GM21360 (cell line): ENCODE measurements around the gene EIF2S3.
"Not testable (repeated sequence)": the region's sequence is repeated elsewhere in the genome, so short reads cannot be mapped to it uniquely, and the experiment has no call there.

Experiments
- ATAC-seq: cut with Tn5 transposase; IDR thresholded peaks from one replicate; pipeline ENCODE4 v1.9.1; 2021; ENCODE audit warnings: mild to moderate bottlenecking, moderate library complexity; ENCODE audit not compliant: unreplicated experiment

Gene EIF2S3

DNA sequence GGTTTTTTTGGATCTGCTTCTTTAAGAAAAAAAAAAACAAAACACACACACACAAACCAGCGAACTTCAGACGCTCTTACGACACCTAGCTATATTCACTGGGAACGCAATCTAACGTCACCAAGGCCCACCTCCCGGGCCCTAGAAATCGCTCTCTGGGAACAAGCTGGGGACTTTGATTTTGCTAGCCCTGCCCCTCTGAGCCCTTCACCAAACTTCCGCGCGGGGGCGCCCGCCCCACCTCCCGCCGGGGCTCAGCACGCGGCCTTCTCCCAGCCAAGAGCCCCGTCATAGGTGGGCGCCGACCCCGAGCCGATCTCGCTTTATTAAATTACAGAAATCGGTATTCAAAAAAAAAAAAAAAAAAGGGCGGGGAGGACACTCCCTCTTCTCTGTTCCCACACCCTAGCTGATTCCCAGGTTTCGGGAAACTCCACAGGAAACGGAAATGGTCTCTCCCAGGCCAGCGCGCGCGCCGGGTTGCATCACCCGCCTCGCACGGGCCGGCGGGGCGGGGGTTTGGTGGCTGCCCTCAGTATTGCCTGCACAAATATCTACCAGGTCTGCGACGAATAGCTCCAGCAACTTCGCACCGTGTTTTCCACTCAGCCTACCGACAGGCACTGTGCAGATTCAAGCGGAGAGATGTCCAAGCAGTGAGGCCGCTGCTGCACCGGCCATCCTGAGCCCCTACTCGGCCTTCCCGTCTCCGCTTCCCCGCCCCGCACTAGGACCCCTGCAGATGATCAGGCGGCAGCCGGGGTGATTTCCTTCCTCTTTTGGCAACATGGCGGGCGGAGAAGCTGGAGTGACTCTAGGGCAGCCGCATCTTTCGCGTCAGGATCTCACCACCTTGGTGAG is at the start of gene EIF2S3:
EIF2S3 (plus strand) TSS at position 775 of the 861 bp plus-strand sequence; CDS start at position 788, 13 bp downstream.
- peak; percentile 95 for ATAC-seq

DNA sequence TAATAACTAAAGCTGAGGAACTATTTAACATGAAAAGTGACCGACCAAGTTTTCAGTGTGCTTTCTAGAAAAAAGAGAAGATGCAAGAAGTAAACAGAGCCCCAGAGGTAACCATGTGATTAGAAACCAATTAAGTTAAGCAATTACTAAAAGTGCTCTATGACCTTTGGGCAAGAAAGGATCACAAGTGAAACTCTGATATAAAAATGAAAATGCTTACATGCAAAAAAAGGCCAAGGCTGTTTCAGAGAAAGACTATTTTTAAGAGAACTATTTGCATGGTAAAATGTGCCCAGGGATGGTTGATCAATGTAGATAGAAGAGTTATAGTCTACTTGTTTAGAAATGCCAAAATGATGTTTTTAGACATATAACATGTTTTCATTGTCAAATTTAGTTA is 49.7 kb upstream of the EIF2S3 start:
- ATAC-seq = peak; percentile 49

DNA sequence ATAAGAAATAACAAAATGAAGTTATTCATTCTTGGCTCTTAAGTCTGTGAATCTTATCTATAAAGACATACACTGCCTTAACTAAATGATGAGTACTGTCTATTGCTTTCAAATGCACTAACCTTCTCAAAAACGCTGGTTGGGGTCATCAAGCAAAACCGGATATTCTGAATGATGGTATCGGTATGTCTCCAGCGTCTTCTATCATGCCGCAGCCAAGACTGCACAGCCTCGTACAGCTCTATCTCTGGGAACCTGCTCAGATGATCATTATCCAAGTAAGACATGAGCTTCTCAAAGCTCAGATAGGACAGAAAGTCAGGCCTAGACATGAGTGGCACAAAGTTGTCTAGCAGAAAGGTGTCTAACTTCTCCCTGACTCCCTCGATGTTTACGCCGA is 48.9 kb upstream of the EIF2S3 start:
- ATAC-seq = no peak

DNA sequence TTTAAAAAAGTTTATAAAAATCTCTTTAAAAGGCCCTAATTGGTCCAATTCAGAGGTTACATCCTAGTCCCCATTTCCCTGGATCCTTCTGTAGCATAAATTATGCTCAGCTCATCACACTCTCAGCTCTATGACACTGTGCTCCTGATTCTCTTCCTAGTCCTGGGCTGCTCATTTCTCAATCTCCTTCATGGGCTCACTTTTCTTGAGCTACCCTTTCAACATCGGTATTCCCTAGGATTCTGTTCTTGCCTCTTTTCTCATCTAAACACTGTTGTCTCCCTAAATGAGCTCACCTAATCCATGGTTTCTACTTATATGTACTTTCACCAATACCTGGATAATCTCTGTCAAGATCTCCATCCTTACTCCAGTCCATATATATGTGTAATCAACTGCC is 42.5 kb upstream of the EIF2S3 start:
- ATAC-seq = no peak

DNA sequence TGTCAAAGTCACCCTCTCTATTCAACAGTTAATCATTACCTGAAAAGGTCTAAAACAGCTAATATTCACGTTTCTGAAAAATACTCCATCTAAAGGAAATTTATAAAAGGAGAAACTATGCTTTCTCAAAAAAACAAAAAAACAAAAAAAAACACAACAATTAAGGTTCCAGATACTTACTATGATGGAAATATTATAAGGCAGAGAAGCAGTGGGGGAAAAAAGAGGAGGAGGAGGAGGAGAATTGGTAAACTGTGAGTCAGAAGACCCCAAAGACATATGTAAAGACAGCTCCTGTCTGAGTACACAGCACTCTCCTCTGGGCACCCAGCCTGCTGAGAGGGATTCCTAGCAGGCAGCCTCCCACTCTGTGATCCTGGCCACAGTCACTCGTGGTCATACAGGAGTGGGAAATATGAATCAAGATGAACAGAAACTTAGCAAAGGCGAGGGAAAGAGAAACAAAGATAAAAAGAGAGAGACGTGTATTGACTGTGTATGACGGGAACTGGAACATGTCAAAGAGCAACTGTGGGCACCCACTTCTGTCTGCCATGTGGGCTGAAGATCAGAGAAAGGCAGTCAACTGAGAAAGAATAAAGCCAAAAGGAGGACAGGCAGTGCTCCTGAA is 40.3 kb upstream of the EIF2S3 start:
- peak; percentile 80 for ATAC-seq

DNA sequence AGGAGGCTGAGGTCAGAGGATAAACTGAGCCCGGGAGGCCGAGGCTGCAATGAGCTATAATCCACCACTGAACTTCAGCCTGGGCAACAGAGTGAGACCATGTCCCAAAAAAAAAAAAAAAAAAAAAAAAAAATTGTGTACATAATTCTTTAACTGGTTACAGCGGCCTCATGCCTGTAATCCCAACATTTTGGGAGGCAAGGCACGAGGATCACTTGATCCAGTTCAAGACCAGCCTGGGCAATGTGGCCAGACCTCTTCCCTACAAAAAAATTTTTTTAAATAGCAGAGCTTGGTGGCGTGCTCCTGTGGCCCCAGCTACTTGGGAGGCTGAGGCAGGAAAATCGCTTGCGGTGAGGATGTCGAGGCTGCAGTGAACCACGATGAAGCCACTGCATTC is 37.1 kb upstream of the EIF2S3 start:
- ATAC-seq = no peak

DNA sequence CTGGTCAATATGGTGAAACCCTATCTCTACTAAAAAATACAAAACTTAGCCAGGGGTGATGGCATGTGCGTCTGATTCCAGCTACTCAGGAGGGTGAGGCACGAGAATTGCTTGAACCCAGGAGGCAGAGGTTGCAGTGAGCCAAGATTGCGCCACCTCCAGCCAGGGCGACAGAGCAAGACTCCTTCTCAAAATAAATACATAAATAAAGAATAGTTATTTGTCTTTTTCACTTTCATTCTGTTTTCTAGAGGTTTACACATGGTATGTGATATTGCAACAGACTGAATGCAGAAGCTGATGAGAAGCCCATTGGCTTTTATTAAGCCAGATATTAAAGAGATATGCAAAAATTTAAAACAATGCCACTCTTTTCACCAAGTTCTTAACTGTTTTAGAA is 35.9 kb upstream of the EIF2S3 start:
- ATAC-seq = no peak

DNA sequence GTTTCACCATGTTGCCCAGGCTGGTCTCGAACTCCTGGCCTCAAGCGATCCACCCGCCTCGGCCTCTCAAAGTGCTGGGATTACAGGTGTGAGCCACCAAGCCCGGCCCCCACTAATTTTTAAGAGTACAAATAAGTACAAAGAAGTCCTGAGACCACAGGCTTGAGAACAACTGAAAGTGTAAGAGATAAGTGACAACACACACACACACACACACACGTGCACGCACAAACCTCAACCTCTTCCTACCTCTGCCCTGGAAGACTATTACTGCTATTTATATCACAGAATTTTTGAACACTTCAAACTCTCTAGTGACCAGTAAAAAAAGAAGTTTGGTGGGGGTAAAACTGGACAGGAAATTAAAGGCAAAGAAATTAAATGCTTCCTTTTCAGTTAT is 35.3 kb upstream of the EIF2S3 start:
- ATAC-seq = no peak

DNA sequence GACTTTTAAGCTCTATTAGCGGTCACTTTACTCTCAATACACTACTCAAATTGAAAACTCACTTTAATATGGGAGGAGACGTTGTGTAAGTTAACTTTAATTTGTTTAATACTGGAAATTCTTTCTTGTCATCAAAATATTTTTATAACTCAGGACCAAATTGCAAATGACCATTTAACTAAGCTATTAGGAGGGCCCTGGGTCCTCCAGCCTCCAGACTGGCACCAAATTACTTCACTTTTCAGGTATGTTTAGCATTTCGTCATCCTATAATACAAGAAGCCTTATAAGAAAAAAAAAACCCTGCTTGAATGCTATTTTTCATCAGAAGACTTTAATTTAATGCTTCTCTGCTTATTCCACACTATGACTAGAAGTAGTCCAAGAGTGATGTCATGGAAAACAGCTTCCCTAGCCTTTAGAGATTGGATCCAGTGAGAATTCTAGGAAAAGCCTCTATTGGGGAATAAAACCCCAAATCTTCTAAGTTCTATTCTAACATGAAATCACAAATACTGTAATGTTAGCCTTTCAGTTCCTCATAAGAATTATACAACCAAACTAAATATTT is 34.4 kb upstream of the EIF2S3 start:
- ATAC-seq = no peak

DNA sequence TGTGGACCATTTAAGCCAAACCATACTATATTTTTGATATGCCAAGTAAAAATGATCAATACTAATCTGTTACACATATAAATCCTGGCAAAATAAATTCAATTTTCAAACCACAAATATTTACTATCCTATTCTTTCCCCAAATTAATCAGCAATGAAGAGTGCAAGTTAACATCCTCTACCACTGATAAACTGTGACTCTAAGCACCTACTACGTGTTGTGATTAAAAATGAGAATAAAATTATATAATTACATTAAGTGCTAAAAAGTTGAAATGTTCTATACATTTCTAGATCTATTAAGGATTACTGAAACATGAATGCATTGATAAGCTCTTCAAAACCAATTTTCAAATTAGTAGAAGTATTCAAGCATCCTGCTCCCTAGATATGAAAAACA is 31.2 kb upstream of the EIF2S3 start:
- no peak for ATAC-seq

DNA sequence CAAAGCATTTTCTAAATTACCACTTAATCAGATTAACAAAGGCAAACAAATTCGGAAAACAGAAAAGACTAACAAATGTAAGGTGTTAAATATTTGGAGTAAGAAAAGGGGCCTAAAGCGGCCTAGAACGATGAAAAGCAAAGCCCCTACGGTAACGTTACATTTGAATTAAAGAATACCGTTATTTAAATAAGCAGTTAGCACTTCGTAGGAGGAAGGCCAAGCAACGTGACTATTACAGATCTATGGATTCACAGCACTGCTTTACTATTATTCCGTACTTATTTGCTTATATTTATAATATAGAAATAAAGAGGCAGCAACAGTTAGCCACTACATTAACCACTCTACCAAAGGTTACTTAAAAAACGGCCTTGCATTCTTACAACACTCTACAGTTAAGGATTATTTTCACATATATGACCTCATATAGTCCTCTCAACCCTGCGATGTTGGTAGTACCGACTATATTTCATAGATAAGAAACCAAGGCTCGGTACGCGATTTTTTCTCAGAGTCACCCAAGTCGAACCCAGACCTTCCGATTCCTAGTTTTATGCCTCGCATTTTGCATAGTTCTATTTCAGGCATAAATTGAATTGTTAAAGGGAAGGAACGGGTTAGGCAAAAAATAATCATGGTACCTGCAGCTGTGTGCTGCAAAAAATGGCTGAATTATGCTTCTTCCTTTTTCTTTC is 30.6 kb upstream of the EIF2S3 start:
- no peak for ATAC-seq

DNA sequence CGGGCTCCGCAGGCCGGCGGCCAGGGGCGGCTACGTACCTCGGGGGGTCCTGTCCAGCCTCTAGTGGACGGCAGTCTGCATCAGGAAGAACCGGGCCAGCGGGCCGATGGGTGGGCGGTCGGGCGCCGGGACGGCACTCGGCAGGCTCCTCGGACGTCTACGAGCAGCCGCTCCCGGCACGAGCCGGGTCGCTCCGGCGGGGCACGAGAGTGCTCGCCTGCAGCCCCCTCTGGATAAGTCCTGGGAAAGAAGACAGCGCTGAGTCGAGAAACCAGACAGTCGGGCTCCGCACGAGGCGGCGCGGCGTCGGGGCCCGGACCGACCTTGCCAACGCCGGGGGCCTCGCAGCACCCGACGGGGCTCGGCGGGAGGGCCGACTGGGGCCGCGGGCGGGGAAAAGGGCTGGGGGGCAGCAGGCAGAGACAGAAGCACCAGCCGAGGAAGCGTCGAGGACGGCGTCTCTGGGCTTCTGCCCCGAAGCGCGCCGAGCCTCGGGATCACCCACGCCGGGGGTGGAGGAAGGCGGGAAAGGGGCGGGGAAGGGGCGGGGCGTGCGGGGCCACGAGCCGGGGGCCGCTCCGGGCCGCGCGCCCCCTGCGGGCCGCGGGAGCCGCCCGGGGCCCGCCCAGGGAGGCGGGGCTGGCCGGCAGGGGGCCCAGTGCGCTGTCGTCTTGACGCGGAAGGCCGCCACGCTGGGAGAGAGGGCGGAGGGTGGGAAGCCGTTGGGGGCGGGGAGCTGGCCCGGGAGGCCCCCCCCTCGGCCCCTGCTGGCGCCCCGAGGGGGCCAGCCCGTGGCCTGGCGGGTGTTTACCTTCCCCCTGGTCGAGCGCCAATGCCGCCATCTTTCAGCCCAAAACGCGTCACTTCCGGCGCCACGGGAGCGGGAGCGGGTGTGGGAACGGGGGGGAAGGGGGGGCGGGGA is 29.7 kb upstream of the EIF2S3 start:
- ATAC-seq = peak; percentile 74

DNA sequence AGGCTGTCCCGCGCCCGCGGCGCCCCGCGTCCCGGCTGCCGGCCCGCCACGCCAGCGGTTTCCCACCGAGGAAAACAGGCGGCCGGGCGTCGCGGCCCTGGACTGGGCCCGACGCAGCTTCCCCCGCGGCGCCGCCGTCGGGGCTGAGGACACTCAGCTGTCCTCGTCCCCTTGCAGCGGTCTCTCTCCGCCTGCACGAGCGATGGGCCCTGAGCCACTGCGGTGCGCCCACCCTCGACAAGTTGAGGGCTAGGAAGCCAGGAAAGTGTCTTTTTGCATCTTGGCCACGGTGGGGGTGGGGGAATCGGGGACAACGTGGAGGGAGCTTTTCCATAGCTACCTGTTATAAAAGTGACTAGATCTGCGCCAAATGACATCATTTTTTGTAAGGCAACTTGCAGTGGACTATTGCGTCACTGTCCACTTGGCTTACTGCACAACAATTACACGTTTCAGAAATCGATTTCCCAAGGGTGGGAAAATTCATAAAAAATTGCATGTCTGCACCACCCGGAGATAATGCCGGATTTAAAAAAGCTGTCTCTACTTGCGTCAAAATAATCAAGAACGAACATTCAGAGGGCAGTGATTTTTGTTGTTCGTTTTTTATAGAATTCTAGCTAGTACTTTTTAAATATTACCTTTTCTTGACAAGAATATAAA is 28.9 kb upstream of the EIF2S3 start:
- peak; percentile 31 for ATAC-seq

DNA sequence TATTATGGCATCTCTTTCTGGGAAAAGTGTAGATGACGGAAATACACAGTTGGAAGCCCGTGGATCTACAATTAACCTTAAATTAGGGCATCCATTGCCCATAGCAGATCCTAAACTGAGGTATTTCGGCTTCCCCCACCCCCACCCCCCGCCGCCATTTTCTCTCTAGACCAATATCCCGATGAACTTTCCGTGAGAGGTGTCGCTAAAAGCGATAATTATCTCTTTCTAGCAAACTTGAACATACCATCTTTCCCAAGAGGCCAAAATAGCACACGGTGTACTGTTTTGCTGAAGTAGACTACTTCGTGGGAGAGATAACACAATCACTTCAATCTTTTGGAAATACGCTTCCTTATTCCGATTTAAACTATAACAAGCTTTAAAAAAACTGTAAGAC is 28.3 kb upstream of the EIF2S3 start:
- no peak for ATAC-seq

DNA sequence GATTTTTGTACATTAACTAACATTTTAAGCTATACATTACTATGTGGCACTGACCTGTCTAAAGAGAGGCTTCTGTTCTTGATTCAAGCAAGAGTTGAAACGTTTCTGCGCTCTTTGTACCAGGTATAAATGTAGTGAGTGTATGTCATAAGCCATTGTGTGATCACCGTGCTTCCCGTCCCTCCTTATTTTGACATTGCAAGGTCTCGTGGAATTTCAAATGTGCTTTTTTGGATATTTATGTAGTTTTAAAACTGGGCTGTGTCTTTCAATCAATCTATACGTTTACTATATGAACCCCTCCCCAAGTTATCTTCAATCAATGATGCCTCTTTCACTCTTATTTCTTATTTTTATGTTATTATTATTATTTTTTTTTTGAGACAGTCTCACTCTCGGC is 27.7 kb upstream of the EIF2S3 start, which contains the start of gene KLHL15:
KLHL15 (minus strand) TSS at position 101 of the 400 bp plus-strand sequence. CDS start 20,493 bp downstream, outside the sequence.
- no peak for ATAC-seq

DNA sequence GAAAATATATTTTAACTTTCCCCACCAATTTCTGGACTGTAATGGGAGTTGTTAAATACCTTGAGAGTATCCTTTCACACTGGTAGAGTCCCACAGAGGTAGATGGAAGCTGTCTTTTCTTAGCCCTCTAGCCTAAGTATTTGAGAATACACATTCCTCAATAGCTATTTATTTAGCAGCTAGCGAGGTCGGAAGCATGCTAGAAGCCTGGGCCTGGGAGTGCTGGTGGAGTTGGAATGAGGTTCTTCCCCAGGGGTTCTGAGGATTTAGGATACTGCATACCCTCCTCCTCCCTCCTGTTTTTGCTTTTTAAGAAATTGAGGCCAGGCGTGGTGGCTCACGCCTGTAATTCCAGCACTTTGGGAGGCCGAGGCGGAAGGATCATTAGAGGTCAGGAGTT is 26.8 kb upstream of the EIF2S3 start:
- no peak for ATAC-seq

DNA sequence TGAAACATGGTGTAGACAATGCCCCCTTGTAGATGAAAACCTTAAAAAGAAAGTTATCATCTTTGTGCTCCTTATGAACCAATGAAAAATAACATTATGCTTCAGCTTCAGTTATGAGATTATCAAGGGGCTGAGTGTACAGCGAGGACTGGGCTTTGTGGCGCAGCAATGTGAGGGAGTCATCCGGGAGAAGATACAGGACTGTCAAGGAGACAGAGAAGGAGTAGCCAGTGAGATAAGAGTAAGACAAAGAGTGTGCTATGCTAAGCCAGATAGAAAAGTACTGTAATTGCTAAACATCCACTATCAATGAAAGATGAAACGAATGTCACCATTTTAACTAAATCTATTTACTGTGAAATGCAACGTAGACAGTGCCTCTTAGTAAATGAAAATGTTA is 24.2 kb upstream of the EIF2S3 start:
- ATAC-seq = no peak

DNA sequence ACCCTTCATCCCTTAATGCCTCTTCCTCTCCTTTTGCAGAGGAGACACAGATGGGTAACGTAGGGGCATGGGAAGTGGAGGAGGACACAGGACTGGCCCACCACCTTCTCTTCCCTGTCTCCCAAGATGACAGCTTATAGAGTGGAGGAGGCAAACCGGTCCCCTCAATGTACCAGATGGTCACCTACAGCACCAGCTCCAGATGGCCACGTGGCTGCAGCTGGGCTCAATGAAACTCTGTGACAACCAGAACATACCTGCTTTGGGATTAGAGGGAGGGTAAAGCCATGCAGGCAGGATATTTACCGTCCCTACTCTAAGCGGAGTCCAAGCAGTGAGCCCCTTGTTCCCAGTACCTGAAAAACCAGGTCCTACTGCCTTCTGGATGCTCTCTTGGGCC is 20.3 kb upstream of the EIF2S3 start:
- ATAC-seq = no peak

DNA sequence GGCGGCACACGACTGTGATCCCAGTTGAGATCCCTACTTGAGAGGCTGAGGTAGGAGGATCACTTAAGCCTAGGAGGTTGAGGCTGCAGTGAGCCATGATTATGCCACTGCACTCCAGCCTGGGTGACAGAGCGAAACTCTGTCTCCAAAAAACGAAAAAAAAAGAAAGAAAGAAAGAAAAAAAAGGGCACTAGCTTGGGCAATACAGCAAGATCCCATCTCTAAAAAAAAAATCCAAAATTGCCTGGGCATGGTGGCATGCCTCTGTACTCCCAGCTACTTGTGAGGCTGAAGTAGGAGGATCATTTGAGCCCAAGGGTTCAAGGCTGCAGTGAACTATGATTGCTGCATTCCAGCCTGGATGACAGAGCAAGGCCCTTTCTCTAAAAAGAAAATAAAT is 17.0 kb upstream of the EIF2S3 start:
- ATAC-seq = no peak

DNA sequence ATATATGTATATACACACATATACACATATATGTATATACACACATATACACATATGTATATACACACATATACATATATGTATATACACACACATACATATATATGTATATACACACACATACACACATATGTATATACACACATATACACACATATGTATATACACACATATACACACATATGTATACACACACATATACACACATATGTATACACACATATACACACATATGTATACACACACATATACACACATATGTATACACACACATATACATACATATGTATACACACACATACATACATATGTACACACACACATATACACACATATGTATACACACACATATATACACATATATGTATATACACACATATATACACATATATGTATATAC is 8.7 kb upstream of the EIF2S3 start:
- not testable (repeated sequence) for ATAC-seq
